Measurements from ENCODE around the gene SLC25A39.

DNA sequence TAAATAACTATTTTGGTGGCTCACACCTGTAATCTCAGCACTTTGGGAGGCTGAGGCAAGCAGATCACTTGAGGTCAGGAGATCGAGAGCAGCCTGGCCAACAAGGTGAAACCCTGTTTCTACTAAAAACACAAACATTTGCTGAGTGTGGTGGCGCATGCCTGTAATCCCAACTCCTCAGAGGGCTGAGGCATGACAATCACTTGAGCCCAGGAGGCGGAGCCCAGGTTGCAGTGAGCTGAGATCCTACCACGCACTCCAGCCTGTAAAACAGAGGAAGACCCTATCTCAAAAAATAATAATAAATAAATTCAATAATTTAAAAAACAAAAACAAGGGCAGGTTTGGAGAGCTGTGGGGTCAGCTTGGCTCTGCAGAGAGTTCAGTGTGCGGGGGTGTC lies 51.0 kb downstream of the SLC25A39 start:
- TF ChIP-seq, protein P1, sequence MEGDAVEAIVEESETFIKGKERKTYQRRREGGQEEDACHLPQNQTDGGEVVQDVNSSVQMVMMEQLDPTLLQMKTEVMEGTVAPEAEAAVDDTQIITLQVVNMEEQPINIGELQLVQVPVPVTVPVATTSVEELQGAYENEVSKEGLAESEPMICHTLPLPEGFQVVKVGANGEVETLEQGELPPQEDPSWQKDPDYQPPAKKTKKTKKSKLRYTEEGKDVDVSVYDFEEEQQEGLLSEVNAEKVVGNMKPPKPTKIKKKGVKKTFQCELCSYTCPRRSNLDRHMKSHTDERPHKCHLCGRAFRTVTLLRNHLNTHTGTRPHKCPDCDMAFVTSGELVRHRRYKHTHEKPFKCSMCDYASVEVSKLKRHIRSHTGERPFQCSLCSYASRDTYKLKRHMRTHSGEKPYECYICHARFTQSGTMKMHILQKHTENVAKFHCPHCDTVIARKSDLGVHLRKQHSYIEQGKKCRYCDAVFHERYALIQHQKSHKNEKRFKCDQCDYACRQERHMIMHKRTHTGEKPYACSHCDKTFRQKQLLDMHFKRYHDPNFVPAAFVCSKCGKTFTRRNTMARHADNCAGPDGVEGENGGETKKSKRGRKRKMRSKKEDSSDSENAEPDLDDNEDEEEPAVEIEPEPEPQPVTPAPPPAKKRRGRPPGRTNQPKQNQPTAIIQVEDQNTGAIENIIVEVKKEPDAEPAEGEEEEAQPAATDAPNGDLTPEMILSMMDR (conservative IDR thresholded peaks at IDR 0.05), result no peak
- TF ChIP-seq EZH2 (IDR thresholded peaks at IDR 0.05; ENCODE audit: low read depth), result no peak

Measured in PC-9 (cell line).